Panc1 (cell line): ENCODE measurements around the gene RMND5A.

ENCODE experiments used
- POLR2AphosphoS5 ChIP-seq: IDR thresholded peaks from 2 replicates; pipeline ENCODE4 v1.6.1; 2012; ENCODE audit warnings: mild to moderate bottlenecking, low read depth, low read length, moderate library complexity
- SIN3A ChIP-seq: IDR thresholded peaks from 2 replicates; pipeline ENCODE4 v1.6.1; 2012; ENCODE audit warnings: low read depth, mild to moderate bottlenecking, low read length, moderate library complexity, borderline replicate concordance; ENCODE audit not compliant: insufficient read depth
- TF ChIP-seq, protein P1 (sequence below): fragments of 450-650 bp; IDR thresholded peaks from 2 replicates; pipeline ENCODE4 v1.5.1; 2017; ENCODE audit warnings: mild to moderate bottlenecking
- TF ChIP-seq, protein P2 (sequence below), 2 experiments: IDR thresholded peaks; 2 replicates each; pipeline ENCODE4 v1.6.1; 2011 to 2012; ENCODE audit warnings: low read depth in 2 of 2, control low read depth in 1 of 2, low read length in 1 of 2, mild to moderate bottlenecking in 1 of 2, moderate library complexity in 1 of 2; ENCODE audit not compliant: insufficient read depth in 1 of 2

DNA sequence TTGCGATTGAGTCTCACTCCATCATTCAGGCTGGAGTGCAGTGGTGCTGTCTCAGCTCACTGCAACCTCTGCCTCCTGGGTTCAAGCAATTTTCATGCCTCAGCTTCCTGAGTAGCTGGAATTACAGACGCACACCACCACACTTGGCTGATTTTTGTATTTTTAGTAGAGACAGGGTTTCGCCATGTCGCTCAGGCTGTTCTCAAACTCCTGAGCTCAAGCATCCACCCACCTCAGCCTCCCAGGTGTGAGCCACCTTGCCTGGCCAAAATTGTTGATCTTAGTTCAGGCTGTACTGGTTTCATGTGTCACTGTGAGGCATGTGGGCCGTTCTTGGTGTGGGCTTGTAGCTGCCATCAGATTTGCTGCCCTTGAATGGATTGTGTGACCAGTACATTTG, 52.5 kb downstream of the RMND5A start:
- TF ChIP-seq, protein P1, sequence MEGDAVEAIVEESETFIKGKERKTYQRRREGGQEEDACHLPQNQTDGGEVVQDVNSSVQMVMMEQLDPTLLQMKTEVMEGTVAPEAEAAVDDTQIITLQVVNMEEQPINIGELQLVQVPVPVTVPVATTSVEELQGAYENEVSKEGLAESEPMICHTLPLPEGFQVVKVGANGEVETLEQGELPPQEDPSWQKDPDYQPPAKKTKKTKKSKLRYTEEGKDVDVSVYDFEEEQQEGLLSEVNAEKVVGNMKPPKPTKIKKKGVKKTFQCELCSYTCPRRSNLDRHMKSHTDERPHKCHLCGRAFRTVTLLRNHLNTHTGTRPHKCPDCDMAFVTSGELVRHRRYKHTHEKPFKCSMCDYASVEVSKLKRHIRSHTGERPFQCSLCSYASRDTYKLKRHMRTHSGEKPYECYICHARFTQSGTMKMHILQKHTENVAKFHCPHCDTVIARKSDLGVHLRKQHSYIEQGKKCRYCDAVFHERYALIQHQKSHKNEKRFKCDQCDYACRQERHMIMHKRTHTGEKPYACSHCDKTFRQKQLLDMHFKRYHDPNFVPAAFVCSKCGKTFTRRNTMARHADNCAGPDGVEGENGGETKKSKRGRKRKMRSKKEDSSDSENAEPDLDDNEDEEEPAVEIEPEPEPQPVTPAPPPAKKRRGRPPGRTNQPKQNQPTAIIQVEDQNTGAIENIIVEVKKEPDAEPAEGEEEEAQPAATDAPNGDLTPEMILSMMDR: no peak
- TF ChIP-seq POLR2AphosphoS5 (no peak), SIN3A (no peak)
- TF ChIP-seq, protein P2, sequence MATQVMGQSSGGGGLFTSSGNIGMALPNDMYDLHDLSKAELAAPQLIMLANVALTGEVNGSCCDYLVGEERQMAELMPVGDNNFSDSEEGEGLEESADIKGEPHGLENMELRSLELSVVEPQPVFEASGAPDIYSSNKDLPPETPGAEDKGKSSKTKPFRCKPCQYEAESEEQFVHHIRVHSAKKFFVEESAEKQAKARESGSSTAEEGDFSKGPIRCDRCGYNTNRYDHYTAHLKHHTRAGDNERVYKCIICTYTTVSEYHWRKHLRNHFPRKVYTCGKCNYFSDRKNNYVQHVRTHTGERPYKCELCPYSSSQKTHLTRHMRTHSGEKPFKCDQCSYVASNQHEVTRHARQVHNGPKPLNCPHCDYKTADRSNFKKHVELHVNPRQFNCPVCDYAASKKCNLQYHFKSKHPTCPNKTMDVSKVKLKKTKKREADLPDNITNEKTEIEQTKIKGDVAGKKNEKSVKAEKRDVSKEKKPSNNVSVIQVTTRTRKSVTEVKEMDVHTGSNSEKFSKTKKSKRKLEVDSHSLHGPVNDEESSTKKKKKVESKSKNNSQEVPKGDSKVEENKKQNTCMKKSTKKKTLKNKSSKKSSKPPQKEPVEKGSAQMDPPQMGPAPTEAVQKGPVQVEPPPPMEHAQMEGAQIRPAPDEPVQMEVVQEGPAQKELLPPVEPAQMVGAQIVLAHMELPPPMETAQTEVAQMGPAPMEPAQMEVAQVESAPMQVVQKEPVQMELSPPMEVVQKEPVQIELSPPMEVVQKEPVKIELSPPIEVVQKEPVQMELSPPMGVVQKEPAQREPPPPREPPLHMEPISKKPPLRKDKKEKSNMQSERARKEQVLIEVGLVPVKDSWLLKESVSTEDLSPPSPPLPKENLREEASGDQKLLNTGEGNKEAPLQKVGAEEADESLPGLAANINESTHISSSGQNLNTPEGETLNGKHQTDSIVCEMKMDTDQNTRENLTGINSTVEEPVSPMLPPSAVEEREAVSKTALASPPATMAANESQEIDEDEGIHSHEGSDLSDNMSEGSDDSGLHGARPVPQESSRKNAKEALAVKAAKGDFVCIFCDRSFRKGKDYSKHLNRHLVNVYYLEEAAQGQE (IDR thresholded peaks at IDR 0.05; ENCODE audit: insufficient read depth in 1 of 2, low read depth in 2 of 2, low read length in 1 of 2): no peak
